Measurements from ENCODE around the gene SEMA6D.
"Not testable (repeated sequence)": the region's sequence is repeated elsewhere in the genome, so short reads cannot be mapped to it uniquely, and the experiment has no call there.

SEMA6D gene

DNA sequence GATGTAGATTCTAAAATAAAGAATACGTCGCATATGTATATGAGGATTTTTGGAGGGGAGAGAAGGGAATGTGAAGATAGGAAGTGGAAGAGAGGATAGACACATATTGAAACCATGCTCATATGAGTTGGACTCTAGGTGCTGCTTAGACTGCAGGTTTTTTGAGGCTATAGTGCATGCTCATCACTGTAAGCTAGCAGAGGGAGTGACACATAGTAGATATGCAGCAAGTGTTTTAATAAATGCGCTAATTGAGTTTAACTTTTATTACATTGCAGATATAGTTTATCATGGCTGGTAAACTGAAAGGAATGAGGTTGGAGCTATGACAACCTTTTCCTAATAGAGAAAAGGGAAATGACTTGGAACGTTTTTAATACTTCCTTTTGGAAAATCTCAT lies 7.7 kb downstream of the SEMA6D start:
- no peaks in the 10 kb centered on the region for H3K36me3 Mint-ChIP-seq (ENCODE audit: low read depth)
- H3K4me1 Mint-ChIP-seq (ENCODE audit: low read depth): no peaks in the 10 kb centered on the region
- peaks cover 16% of the 10 kb centered on the region for H3K27me3 Mint-ChIP-seq (ENCODE audit: low read depth)
- no peak overlapping the region for H3K27ac Mint-ChIP-seq
- H3K9me3 Mint-ChIP-seq: no peaks in the 10 kb centered on the region
- no peak overlapping the region for H3K4me3 Mint-ChIP-seq
- no peak for DNase-seq (ENCODE audit: low spot score)

DNA sequence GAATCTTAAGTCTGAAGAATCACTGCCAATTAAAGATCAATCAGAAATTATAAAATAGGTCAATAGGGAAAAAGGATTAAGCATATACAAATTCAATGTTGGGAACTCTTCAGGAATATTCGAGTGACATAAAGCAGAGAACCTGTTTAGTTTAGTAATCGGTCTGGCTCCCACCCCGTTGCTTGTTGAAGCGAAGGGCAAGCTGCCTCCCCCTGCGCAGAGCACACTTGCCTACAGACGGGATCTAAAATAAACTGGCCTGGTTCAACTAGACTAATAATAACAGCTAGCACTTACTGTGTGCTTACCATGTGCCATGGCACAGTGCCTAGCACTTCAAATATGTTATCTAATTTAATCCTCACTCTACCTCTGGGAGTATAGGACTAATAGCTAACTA lies 8.6 kb downstream of the SEMA6D start:
- no peaks in the 10 kb centered on the region for H3K9me3 Mint-ChIP-seq
- DNase-seq (ENCODE audit: low spot score): no peak
- H3K4me1 Mint-ChIP-seq (ENCODE audit: low read depth): no peaks in the 10 kb centered on the region
- no peak overlapping the region for H3K4me3 Mint-ChIP-seq
- no peaks in the 10 kb centered on the region for H3K36me3 Mint-ChIP-seq (ENCODE audit: low read depth)
- H3K27ac Mint-ChIP-seq: no peak overlapping the region
- H3K27me3 Mint-ChIP-seq (ENCODE audit: low read depth): peaks cover 9% of the 10 kb centered on the region

DNA sequence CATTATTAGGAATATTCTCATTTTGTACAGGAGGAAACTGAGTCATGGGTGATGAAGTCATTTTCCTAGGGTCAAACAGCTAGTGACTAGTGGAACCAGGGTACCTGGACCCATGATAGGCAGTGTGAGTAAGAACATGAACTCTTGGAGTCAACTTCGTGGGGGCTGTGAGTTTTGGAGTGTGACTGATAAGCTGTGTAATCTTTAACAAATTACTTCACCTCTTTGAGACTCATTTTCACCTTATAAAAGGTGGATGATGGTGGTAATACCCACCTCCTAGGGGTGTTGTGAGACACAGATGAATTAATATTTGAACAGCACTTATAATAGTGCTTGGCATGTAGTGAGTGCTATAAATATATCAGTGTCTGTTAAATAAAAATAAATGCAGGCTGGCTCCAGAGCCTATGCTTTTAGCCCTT lies 9.1 kb downstream of the SEMA6D start:
- Mint-ChIP-seq H3K4me1 (ENCODE audit: low read depth) (no peaks in the 10 kb centered on the region), H3K4me3 (no peak overlapping the region), H3K27me3 (ENCODE audit: low read depth) (peaks cover 9% of the 10 kb centered on the region), H3K36me3 (ENCODE audit: low read depth) (no peaks in the 10 kb centered on the region), H3K27ac (no peak overlapping the region), H3K9me3 (no peaks in the 10 kb centered on the region)
- no peak for DNase-seq (ENCODE audit: low spot score)

- H3K36me3 Mint-ChIP-seq (ENCODE audit: low read depth): no peaks in the 10 kb centered on the region
- H3K27ac Mint-ChIP-seq: no peak overlapping the region
- H3K4me1 Mint-ChIP-seq (ENCODE audit: low read depth): no peaks in the 10 kb centered on the region
- no peaks in the 10 kb centered on the region for H3K9me3 Mint-ChIP-seq
- H3K4me3 Mint-ChIP-seq: no peak overlapping the region
- peaks cover 4% of the 10 kb centered on the region for H3K27me3 Mint-ChIP-seq (ENCODE audit: low read depth)
- no peak for DNase-seq (ENCODE audit: low spot score)
These were observed 9.8 kb downstream of the SEMA6D start for GRCh38 chr15:47727137-47727536.

GRCh38 chr15:47727676-47728075 lies 10.4 kb downstream of the SEMA6D start:
- Mint-ChIP-seq H3K36me3 (ENCODE audit: low read depth) (no peaks in the 10 kb centered on the region), H3K27ac (no peak overlapping the region), H3K4me3 (no peak overlapping the region), H3K27me3 (ENCODE audit: low read depth) (peaks cover 4% of the 10 kb centered on the region), H3K4me1 (ENCODE audit: low read depth) (no peaks in the 10 kb centered on the region), H3K9me3 (no peaks in the 10 kb centered on the region)
- DNase-seq (ENCODE audit: low spot score): no peak

GRCh38 chr15:47728426-47728825 lies 11.1 kb downstream of the SEMA6D start:
- no peaks in the 10 kb centered on the region for H3K27me3 Mint-ChIP-seq (ENCODE audit: low read depth)
- no peaks in the 10 kb centered on the region for H3K4me1 Mint-ChIP-seq (ENCODE audit: low read depth)
- no peak overlapping the region for H3K4me3 Mint-ChIP-seq

DNA sequence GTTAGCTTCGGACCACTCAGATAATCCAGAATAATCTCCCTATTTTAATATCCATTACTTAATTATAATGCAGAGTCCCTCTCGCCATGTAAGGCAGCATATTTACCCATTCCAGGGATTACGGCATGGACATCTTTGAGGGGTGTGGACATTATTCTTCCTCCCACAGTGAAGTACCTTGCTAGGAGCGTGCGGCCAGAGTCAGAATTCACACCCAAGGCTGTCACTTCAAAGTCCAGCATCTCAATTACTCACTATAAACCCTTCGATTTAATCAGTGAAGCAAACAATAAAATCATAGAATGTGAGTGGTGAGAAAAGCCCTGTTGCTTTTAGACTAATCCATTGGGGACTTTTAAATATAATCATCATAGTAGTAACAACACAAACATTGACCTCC lies 11.6 kb downstream of the SEMA6D start:
- DNase-seq (ENCODE audit: low spot score): no peak
- no peaks in the 10 kb centered on the region for H3K9me3 Mint-ChIP-seq
- H3K4me1 Mint-ChIP-seq (ENCODE audit: low read depth): no peaks in the 10 kb centered on the region
- no peaks in the 10 kb centered on the region for H3K27me3 Mint-ChIP-seq (ENCODE audit: low read depth)
- H3K36me3 Mint-ChIP-seq (ENCODE audit: low read depth): no peaks in the 10 kb centered on the region
- no peak overlapping the region for H3K27ac Mint-ChIP-seq
- H3K4me3 Mint-ChIP-seq: no peak overlapping the region

More at GRCh38 chr15:47728426-47728825, 11.1 kb downstream of the SEMA6D start:
- Mint-ChIP-seq H3K36me3 (ENCODE audit: low read depth) (no peaks in the 10 kb centered on the region), H3K9me3 (no peaks in the 10 kb centered on the region), H3K27ac (no peak overlapping the region)
- no peak for DNase-seq (ENCODE audit: low spot score)

GRCh38 chr15:47731230-47731629 lies 13.9 kb downstream of the SEMA6D start:
- no peak for DNase-seq (ENCODE audit: low spot score)
- no peaks in the 10 kb centered on the region for H3K9me3 Mint-ChIP-seq
- no peaks in the 10 kb centered on the region for H3K4me1 Mint-ChIP-seq (ENCODE audit: low read depth)
- H3K27ac Mint-ChIP-seq: no peak overlapping the region
- H3K4me3 Mint-ChIP-seq: no peak overlapping the region
- no peaks in the 10 kb centered on the region for H3K27me3 Mint-ChIP-seq (ENCODE audit: low read depth)
- H3K36me3 Mint-ChIP-seq (ENCODE audit: low read depth): no peaks in the 10 kb centered on the region

- Mint-ChIP-seq H3K36me3 (ENCODE audit: low read depth) (no peaks in the 10 kb centered on the region), H3K27me3 (ENCODE audit: low read depth) (no peaks in the 10 kb centered on the region), H3K4me1 (ENCODE audit: low read depth) (no peaks in the 10 kb centered on the region), H3K9me3 (no peaks in the 10 kb centered on the region), H3K27ac (no peak overlapping the region), H3K4me3 (no peak overlapping the region)
- no peak for DNase-seq (ENCODE audit: low spot score)
These were observed 14.9 kb downstream of the SEMA6D start for GRCh38 chr15:47732248-47732647.

GRCh38 chr15:47733085-47733484 lies 15.8 kb downstream of the SEMA6D start:
- no peak overlapping the region for H3K4me3 Mint-ChIP-seq
- H3K9me3 Mint-ChIP-seq: no peaks in the 10 kb centered on the region
- H3K36me3 Mint-ChIP-seq (ENCODE audit: low read depth): no peaks in the 10 kb centered on the region
- H3K27ac Mint-ChIP-seq: no peak overlapping the region
- no peaks in the 10 kb centered on the region for H3K27me3 Mint-ChIP-seq (ENCODE audit: low read depth)
- no peak for DNase-seq (ENCODE audit: low spot score)
- no peaks in the 10 kb centered on the region for H3K4me1 Mint-ChIP-seq (ENCODE audit: low read depth)

GRCh38 chr15:47736143-47736786 lies 19.0 kb downstream of the SEMA6D start:
- H3K9me3 Mint-ChIP-seq: no peaks in the 10 kb centered on the region
- no peaks in the 10 kb centered on the region for H3K4me1 Mint-ChIP-seq (ENCODE audit: low read depth)
- H3K27ac Mint-ChIP-seq: no peak overlapping the region
- H3K27me3 Mint-ChIP-seq (ENCODE audit: low read depth): no peaks in the 10 kb centered on the region
- DNase-seq (ENCODE audit: low spot score): no peak
- no peaks in the 10 kb centered on the region for H3K36me3 Mint-ChIP-seq (ENCODE audit: low read depth)
- H3K4me3 Mint-ChIP-seq: no peak overlapping the region

DNA sequence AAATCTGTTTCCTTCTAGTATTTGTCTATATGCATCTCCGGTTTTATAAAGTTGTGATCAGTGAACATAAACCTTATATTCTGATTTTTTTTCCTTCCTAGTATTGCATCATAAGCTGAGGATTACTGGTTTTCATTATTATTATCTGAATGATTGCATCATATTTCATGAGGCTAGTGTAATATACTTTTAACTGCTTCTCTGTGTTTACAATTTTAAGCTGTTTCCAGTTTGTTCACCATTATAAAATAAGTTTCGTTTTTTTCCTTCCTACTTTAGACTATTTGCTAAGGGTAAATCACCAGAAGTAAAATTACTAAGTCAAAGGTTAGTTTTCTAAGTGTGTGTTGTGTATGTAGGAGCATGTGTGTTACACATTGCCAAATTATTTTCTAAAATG lies 20.2 kb downstream of the SEMA6D start:
- no peaks in the 10 kb centered on the region for H3K36me3 Mint-ChIP-seq (ENCODE audit: low read depth)
- no peak overlapping the region for H3K4me3 Mint-ChIP-seq
- H3K27ac Mint-ChIP-seq: no peak overlapping the region
- no peaks in the 10 kb centered on the region for H3K9me3 Mint-ChIP-seq
- no peaks in the 10 kb centered on the region for H3K4me1 Mint-ChIP-seq (ENCODE audit: low read depth)
- DNase-seq (ENCODE audit: low spot score): no peak
- no peaks in the 10 kb centered on the region for H3K27me3 Mint-ChIP-seq (ENCODE audit: low read depth)

- H3K27me3 Mint-ChIP-seq (ENCODE audit: low read depth); H3K27ac Mint-ChIP-seq; H3K36me3 Mint-ChIP-seq (ENCODE audit: low read depth); H3K4me1 Mint-ChIP-seq (ENCODE audit: low read depth); H3K4me3 Mint-ChIP-seq; H3K9me3 Mint-ChIP-seq; DNase-seq (ENCODE audit: low spot score): not testable (repeated sequence)
These were observed 21.0 kb downstream of the SEMA6D start for GRCh38 chr15:47738144-47738825.

DNA sequence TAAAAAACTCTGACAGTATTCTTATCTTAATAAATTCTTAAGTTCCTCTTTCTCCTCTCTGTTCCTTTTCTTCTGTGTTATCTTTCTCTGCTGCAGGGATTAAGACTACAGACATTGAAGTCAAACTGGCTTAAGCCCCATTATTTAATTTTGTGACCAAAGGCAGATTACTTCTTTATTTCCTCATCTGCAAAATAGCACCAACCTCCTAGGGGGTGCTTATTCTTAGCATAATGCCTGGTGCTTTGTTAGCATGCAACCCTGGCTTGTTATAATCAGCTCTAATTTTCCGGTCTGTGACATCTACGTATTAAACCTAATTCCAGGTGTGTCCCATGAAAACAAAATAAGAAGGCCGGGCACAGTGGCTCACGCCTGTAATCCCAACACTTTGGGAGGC lies 23.8 kb downstream of the SEMA6D start:
- Mint-ChIP-seq H3K27me3 (ENCODE audit: low read depth) (no peaks in the 10 kb centered on the region), H3K27ac (no peak overlapping the region), H3K4me1 (ENCODE audit: low read depth) (no peaks in the 10 kb centered on the region), H3K36me3 (ENCODE audit: low read depth) (no peaks in the 10 kb centered on the region), H3K9me3 (no peaks in the 10 kb centered on the region), H3K4me3 (no peak overlapping the region)
- DNase-seq (ENCODE audit: low spot score): no peak

DNA sequence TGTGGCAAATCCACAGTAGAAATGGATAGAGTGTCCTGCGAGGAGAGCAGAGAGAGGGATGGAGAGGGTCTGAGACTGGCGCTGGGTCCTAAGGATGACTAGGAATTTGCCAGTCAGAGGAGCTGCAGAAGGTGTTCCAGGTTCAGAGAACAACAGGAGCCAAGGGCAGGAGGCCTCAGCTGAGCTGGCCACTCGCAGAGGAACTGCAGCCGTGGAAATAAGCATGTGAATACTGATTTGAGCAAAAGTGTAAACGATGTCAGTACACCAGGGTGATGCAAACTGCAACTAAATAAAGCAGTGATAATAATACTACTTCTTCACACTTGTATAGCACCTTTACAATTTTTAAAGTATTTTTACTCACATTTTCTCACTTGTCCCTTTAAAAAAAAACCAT lies 24.6 kb downstream of the SEMA6D start:
- H3K9me3 Mint-ChIP-seq: no peaks in the 10 kb centered on the region
- no peaks in the 10 kb centered on the region for H3K36me3 Mint-ChIP-seq (ENCODE audit: low read depth)
- H3K27me3 Mint-ChIP-seq (ENCODE audit: low read depth): no peaks in the 10 kb centered on the region
- H3K27ac Mint-ChIP-seq: no peak overlapping the region
- DNase-seq (ENCODE audit: low spot score): no peak
- H3K4me3 Mint-ChIP-seq: no peak overlapping the region
- H3K4me1 Mint-ChIP-seq (ENCODE audit: low read depth): no peaks in the 10 kb centered on the region

All from T-helper 2 cell treated with Interferon-gamma antibody and Interleukin-4, amounts not matched to agents 5 μg/mL and 100 μg/mL, for 36 hours (primary cell).